H1 (cell line): ENCODE data around the gene LTA4H. TPM values are rescaled to one million over a fixed set of nuclear protein-coding genes. Genes with fewer than 3 reads are reported as not detected.

Experiments used
- CTCF ChIA-PET: fragments of 300-600 bp; sonication (Branson Sonifier 250); formaldehyde crosslinking; loops from one replicate; lab custom pipeline; 2021; ENCODE audit not compliant: partially characterized antibody; lab: Charles Lee
- POLR2A ChIA-PET: fragments of 300-600 bp; sonication (Branson Sonifier 250); formaldehyde crosslinking; loops from one replicate; lab custom pipeline; 2021; ENCODE audit warnings: inconsistent platforms; ENCODE audit not compliant: partially characterized antibody; lab: Charles Lee
- DNase-seq, 2 experiments: peaks; one replicate each; pipeline versions ENCODE4 v3.0.0 to v3.0.0-alpha.2; 2010 to 2022; ENCODE audit warnings: low spot score in 2 of 2, low read depth in 1 of 2, mixed read lengths in 1 of 2
- FAIRE-seq: peaks from 2 replicates; lab custom pipeline; 2011; peaks lifted over from hg19 to GRCh38; lab: Jason Lieb, UNC
- H2AFZ ChIP-seq: 2 replicates; pipeline ENCODE4 v1.8.1; 2012; ENCODE audit warnings: low read length, inconsistent platforms
- H2AK5ac ChIP-seq: 2 replicates; pipeline ENCODE4 v1.6.1; 2013; ENCODE audit warnings: low read depth, low read length
- H2BK120ac ChIP-seq: replicated peaks from 2 replicates; pipeline ENCODE3; 2013; ENCODE audit warnings: low read depth, low read length, inconsistent platforms
- H2BK12ac ChIP-seq: 2 replicates; pipeline ENCODE4 v1.6.1; 2013; ENCODE audit warnings: low read depth, low read length
- H2BK15ac ChIP-seq: 2 replicates; pipeline ENCODE4 v1.6.1; 2013; ENCODE audit warnings: low read length
- H2BK20ac ChIP-seq: 2 replicates; pipeline ENCODE4 v1.6.1; 2013; ENCODE audit warnings: low read length
- H2BK5ac ChIP-seq: 2 replicates; pipeline ENCODE4 v1.6.1; 2013; ENCODE audit warnings: low read depth, low read length
- H3K14ac ChIP-seq: 2 replicates; pipeline ENCODE4 v1.6.1; 2013; ENCODE audit warnings: inconsistent platforms; ENCODE audit not compliant: insufficient read length
- H3K18ac ChIP-seq: 2 replicates; pipeline ENCODE4 v1.6.1; 2013; ENCODE audit warnings: low read length; ENCODE audit errors: extremely low read depth
- H3K23ac ChIP-seq: 2 replicates; pipeline ENCODE4 v1.6.1; 2013; ENCODE audit warnings: inconsistent platforms; ENCODE audit not compliant: insufficient read length
- H3K23me2 ChIP-seq: 2 replicates; pipeline ENCODE4 v1.6.1; 2013; ENCODE audit warnings: low read depth, low read length
- H3K27ac ChIP-seq: 2 replicates; pipeline ENCODE4 v1.6.1; 2011; ENCODE audit warnings: low read depth, low read length, inconsistent platforms
- H3K27me3 ChIP-seq, 4 experiments: replicated peaks in 1 of 4; 1 replicate in 1 of 4; 2 replicates in 3 of 4; pipeline versions ENCODE4 v1.6.1 to v1.8.1; 2011 to 2013; ENCODE audit warnings: low read length in 3 of 4, mild to moderate bottlenecking in 3 of 4, inconsistent platforms in 2 of 4, mixed read lengths in 2 of 4, moderate library complexity in 1 of 4; ENCODE audit not compliant: control insufficient read depth in 3 of 4, insufficient read depth in 3 of 4; ENCODE audit errors: extremely low read depth in 1 of 4
- H3K36me3 ChIP-seq, 4 experiments: 2 replicates each; pipeline versions ENCODE4 v1.6.1 to v1.8.1; 2011 to 2013; ENCODE audit warnings: mild to moderate bottlenecking in 4 of 4, low read length in 3 of 4, moderate library complexity in 2 of 4, control low read depth in 1 of 4, inconsistent platforms in 1 of 4; ENCODE audit not compliant: insufficient read depth in 4 of 4, control insufficient read depth in 2 of 4
- H3K4ac ChIP-seq: replicated peaks from 2 replicates; pipeline ENCODE3; 2013; ENCODE audit warnings: low read length, low read depth, mixed read lengths, inconsistent platforms; ENCODE audit not compliant: insufficient read length
- H3K4me1 ChIP-seq, 4 experiments: replicated peaks in 1 of 4; 1 replicate in 1 of 4; 2 replicates in 3 of 4; pipeline versions ENCODE4 v1.6.1 to v1.8.1; 2011 to 2013; ENCODE audit warnings: low read length in 3 of 4, inconsistent platforms in 2 of 4, mixed read lengths in 1 of 4; ENCODE audit not compliant: insufficient read depth in 4 of 4, control insufficient read depth in 3 of 4
- H3K4me2 ChIP-seq, 2 experiments: 2 replicates each; pipeline versions ENCODE4 v1.6.1 to v1.8.1; 2011 to 2013; ENCODE audit warnings: low read depth in 2 of 2, low read length in 2 of 2, control low read depth in 1 of 2, inconsistent platforms in 1 of 2, mild to moderate bottlenecking in 1 of 2; ENCODE audit not compliant: insufficient read depth in 1 of 2
- H3K4me3 ChIP-seq, 4 experiments: fragments of 200-600, 300-600 bp in 1 of 4; sonication (generic), shearing (Covaris generic), sonication (Bioruptor Twin) in 1 of 4; 2 replicates each; pipeline versions ENCODE4 v1.5.1 to v1.8.1; 2011 to 2016; ENCODE audit warnings: low read length in 4 of 4, low read depth in 3 of 4, control low read depth in 2 of 4, inconsistent platforms in 2 of 4, mild to moderate bottlenecking in 2 of 4, mixed read lengths in 1 of 4, moderate library complexity in 1 of 4; ENCODE audit not compliant: insufficient read depth in 2 of 4; ENCODE audit errors: extremely low read depth in 1 of 4
- H3K56ac ChIP-seq: replicated peaks from 2 replicates; pipeline ENCODE3; 2013; ENCODE audit warnings: low read depth, mild to moderate bottlenecking, mixed read lengths, low read length, inconsistent platforms; ENCODE audit not compliant: insufficient read length
- H3K79me1 ChIP-seq: 2 replicates; pipeline ENCODE4 v1.6.1; 2013; ENCODE audit warnings: low read depth, low read length, control low read depth
- H3K79me2 ChIP-seq, 2 experiments: 2 replicates each; pipeline versions ENCODE4 v1.6.1 to v1.8.1; 2012 to 2013; ENCODE audit warnings: low read length in 2 of 2, mild to moderate bottlenecking in 2 of 2, inconsistent platforms in 1 of 2; ENCODE audit not compliant: insufficient read depth in 2 of 2, control insufficient read depth in 1 of 2
- H3K9ac ChIP-seq, 4 experiments: replicated peaks in 1 of 4; 1 replicate in 1 of 4; 2 replicates in 3 of 4; pipeline versions ENCODE4 v1.6.1 to v1.8.1; 2011 to 2013; ENCODE audit warnings: low read depth in 3 of 4, low read length in 3 of 4, control low read depth in 2 of 4, mild to moderate bottlenecking in 2 of 4, moderate library complexity in 2 of 4, inconsistent platforms in 1 of 4; ENCODE audit errors: extremely low read depth in 1 of 4
- H3K9me3 ChIP-seq, 2 experiments: 2 replicates each; pipeline versions ENCODE4 v1.6.1 to v1.8.1; 2012 to 2013; ENCODE audit warnings: mild to moderate bottlenecking in 2 of 2, moderate library complexity in 2 of 2, control low read depth in 1 of 2, inconsistent platforms in 1 of 2, low read depth in 1 of 2, low read length in 1 of 2, mixed read lengths in 1 of 2; ENCODE audit not compliant: insufficient read depth in 2 of 2
- H4K20me1 ChIP-seq, 2 experiments: replicated peaks in 1 of 2; 2 replicates each; pipeline versions ENCODE3 to v1.8.1; 2011 to 2013; ENCODE audit warnings: inconsistent platforms in 2 of 2, low read length in 2 of 2, mild to moderate bottlenecking in 1 of 2; ENCODE audit not compliant: insufficient read depth in 2 of 2, control insufficient read depth in 1 of 2
- H4K5ac ChIP-seq: 2 replicates; pipeline ENCODE4 v1.6.1; 2013; ENCODE audit warnings: low read length, low read depth, mixed read lengths, inconsistent platforms; ENCODE audit not compliant: insufficient read length
- H4K8ac ChIP-seq: 2 replicates; pipeline ENCODE4 v1.8.0; 2013; ENCODE audit warnings: mild to moderate bottlenecking, moderate library complexity, low read length, inconsistent platforms; ENCODE audit not compliant: insufficient read depth; ENCODE audit errors: extremely low read depth
- H4K91ac ChIP-seq: replicated peaks from 2 replicates; pipeline ENCODE3; 2013; ENCODE audit warnings: low read length, mixed read lengths, inconsistent platforms; ENCODE audit not compliant: insufficient read length
- BRCA1 ChIP-seq: IDR thresholded peaks from 2 replicates; pipeline ENCODE4 v1.6.1; 2012; ENCODE audit warnings: low read depth, low read length, improper control_type of control experiment
- NANOG ChIP-seq: IDR thresholded peaks from 2 replicates; pipeline ENCODE4 v1.6.1; 2011; ENCODE audit warnings: low read length, low read depth, mild to moderate bottlenecking, inconsistent platforms; ENCODE audit not compliant: insufficient read depth, poor library complexity, severe bottlenecking
- RFX5 ChIP-seq: IDR thresholded peaks from 2 replicates; pipeline ENCODE4 v1.6.1; 2011; ENCODE audit warnings: low read depth, low read length, improper control_type of control experiment, borderline replicate concordance
- SP2 ChIP-seq: IDR thresholded peaks from 2 replicates; pipeline ENCODE4 v1.6.1; 2012; ENCODE audit warnings: mild to moderate bottlenecking, low read length, inconsistent platforms
- TEAD4 ChIP-seq: IDR thresholded peaks from 2 replicates; pipeline ENCODE4 v1.6.1; 2012; ENCODE audit warnings: low read depth, low read length, inconsistent platforms, mixed read lengths
- WGBS, 2 experiments: shearing (Covaris generic) in 1 of 2; methylation state at CpG; one replicate each; pipeline versions ENCODE4 v1.1.6 to v1.1.7; 2013 to 2015; ENCODE audit warnings: low lambda C conversion rate in 2 of 2, mixed read lengths in 2 of 2, inconsistent platforms in 1 of 2, low coverage in 1 of 2, missing lambda C conversion rate in 1 of 2; ENCODE audit not compliant: insufficient replicate concordance in 2 of 2, insufficient coverage in 1 of 2, insufficient read length in 1 of 2; ENCODE audit errors: extremely low coverage in 1 of 2, missing lambda C conversion rate in 1 of 2; 5-methylcytosine and 5-hydroxymethylcytosine counted together
- polyA plus RNA-seq, 7 experiments: library from polyadenylated mRNA; depleted of rRNA in 3 of 7; stranded (reverse) in 5 of 7; unstranded in 2 of 7; fragments of >200 nt in 5 of 7; fragments of 200-250 nt in 2 of 7; gene quantifications; 1 replicate in 5 of 7; 2 replicates in 1 of 7; 4 replicates in 1 of 7; pipeline versions ENCODE4 v1.2.1 to v1.2.3, GENCODE V29; 2011 to 2013; ENCODE audit warnings: missing spikeins in 2 of 7, mixed read lengths in 2 of 7
- total RNA-seq: library from RNA; stranded (reverse); fragmentation: NEBNext Ultra II Directional; extraction: Animal tissue kit (Norgen Biotek cat#: 25700); gene quantifications from 2 replicates; pipeline ENCODE4 v1.2.1, GENCODE V29; 2021
- TF ChIP-seq, protein P1 (sequence below): IDR thresholded peaks from 2 replicates; pipeline ENCODE4 v1.6.1; 2011; ENCODE audit warnings: low read length, improper control_type of control experiment

The LTA4H gene
- total and polyA plus RNA-seq, 2 of the 8 experiments (the other 6 are each of a cell fraction or from before 2014, with no cell fraction given), result 106 to 167 TPM

DNA sequence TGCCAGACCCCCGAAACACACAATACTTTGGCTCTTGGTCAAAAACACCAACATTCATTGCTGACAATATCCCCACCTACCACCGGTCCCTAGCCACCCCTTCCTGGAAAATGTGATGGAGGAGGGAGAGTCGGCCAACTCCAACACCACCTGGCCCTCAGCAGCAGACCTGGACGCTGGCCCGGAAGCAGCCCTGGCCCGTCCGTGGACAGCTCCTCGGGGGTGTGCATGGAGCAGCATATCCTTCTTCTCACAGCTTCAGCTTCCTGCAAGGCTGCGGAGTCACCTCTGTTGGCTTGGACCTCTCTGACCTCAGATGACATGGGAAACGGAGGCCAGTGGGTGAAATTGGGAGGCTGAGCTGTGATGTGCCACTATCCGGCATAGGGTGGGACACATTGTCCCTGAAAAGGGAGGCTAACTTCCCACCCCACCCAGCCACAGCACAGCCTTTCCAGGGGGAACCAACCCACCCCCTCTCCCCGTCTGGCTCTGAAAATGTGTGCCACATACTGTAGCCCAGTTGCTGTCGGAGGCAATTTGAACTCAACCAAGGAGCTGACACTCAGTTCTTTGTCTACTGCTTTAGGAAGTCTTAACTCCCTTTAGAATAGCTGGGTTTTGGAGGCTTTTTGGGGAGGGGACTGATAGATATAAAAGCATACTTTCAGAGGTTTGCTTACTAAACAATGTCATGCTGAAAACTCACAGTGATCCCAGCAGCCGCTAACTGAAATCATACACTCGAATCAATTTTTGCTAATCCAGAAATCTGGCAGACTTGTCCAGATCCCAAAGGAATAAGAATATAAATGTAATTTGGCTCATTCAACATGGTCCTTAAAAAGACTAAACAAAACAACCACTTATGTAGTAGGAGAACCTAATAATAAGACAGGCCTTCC is 43.1 kb upstream of the LTA4H start:
- no peak overlapping the region for H3K18ac ChIP-seq
- DNase-seq, result no peak
- H3K27ac ChIP-seq, result no peak overlapping the region
- no peak overlapping the region for H3K14ac ChIP-seq
- no peak for FAIRE-seq
- no peak overlapping the region for H3K9ac ChIP-seq
- H3K4me3 ChIP-seq, result no peak overlapping the region
- H4K8ac ChIP-seq, result no peak overlapping the region
- no peaks in the 10 kb centered on the region for H3K36me3 ChIP-seq
- H2AFZ ChIP-seq, result no peak overlapping the region
- H2AK5ac ChIP-seq, result no peak overlapping the region
- H2BK20ac ChIP-seq, result no peak overlapping the region
- H3K79me2 ChIP-seq, result no peaks in the 10 kb centered on the region
- H3K79me1 ChIP-seq, result no peaks in the 10 kb centered on the region
- no peaks in the 10 kb centered on the region for H3K9me3 ChIP-seq
- no peak overlapping the region for H4K91ac ChIP-seq
- ChIA-PET POLR2A (no interaction called here), CTCF (interaction anchor here (0.6 to 1.3 kb wide), 5 partner anchors 16 to 1908 kb away, joined by 3 to 8 read pairs (median 3); no protein-coding TSS in a partner anchor)
- H3K4ac ChIP-seq, result no peak overlapping the region
- H3K4me1 ChIP-seq, result no peaks in the 10 kb centered on the region; a peak in 1 of 7 replicates
- H2BK120ac ChIP-seq, result no peak overlapping the region
- H3K4me2 ChIP-seq, result no peak overlapping the region
- H4K5ac ChIP-seq, result no peak overlapping the region
- H2BK5ac ChIP-seq, result no peak overlapping the region
- 93% methylated on average over 15 of the region's 15 CpGs; no CpG with 5 or more reads in 1 of the 2 experiments for WGBS, 2 experiments
- 0 out of 2 replicates have a peak overlapping the region, but pooled peaks have one; percentile 17 for H2BK12ac ChIP-seq
- no peaks in the 10 kb centered on the region for H4K20me1 ChIP-seq
- H3K27me3 ChIP-seq, result no peaks in the 10 kb centered on the region
- H3K56ac ChIP-seq, result no peak overlapping the region
- no peak overlapping the region for H2BK15ac ChIP-seq
- H3K23me2 ChIP-seq, result no peaks in the 10 kb centered on the region
- H3K23ac ChIP-seq, result no peak overlapping the region
- TF ChIP-seq SP2, result no peak
- TF ChIP-seq BRCA1, result no peak
- TF ChIP-seq NANOG, result no peak
- no peak for TF ChIP-seq RFX5
- no peak for TF ChIP-seq TEAD4
- TF ChIP-seq, protein P1, sequence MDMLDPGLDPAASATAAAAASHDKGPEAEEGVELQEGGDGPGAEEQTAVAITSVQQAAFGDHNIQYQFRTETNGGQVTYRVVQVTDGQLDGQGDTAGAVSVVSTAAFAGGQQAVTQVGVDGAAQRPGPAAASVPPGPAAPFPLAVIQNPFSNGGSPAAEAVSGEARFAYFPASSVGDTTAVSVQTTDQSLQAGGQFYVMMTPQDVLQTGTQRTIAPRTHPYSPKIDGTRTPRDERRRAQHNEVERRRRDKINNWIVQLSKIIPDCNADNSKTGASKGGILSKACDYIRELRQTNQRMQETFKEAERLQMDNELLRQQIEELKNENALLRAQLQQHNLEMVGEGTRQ, result no peak
